Uterus (tissue), 2 donors: ENCODE results near the gene CIB4.

Experiments
- CTCF ChIP-seq, 4 experiments: fragments of 200-600 bp in 2 of 4; fragments of 450-650 bp in 2 of 4; sonication (generic) in 2 of 4; IDR thresholded peaks; one replicate each; pipeline ENCODE4 v1.5.1; 2016 to 2019; ENCODE audit warnings: antibody characterized with exemption in 4 of 4, mild to moderate bottlenecking in 2 of 4, moderate library complexity in 1 of 4
- POLR2A ChIP-seq, 2 donors: fragments of 450-650 bp; IDR thresholded peaks; one replicate each; pipeline ENCODE4 v1.6.1; 2016; ENCODE audit warnings: antibody characterized with exemption in 2 of 2, mild to moderate bottlenecking in 1 of 2, moderate library complexity in 1 of 2

- no peak for TF ChIP-seq CTCF (IDR thresholded peaks at IDR 0.05)
- TF ChIP-seq POLR2A (IDR thresholded peaks at IDR 0.05): no peak
Observed at GRCh38 chr2:26535663-26536275, 105.4 kb downstream of the CIB4 start.
